WTC11 (cell line): ENCODE data around the gene SBNO2. TPM values are rescaled to one million over a fixed set of nuclear protein-coding genes. Genes with fewer than 3 reads are reported as not detected.
A peak's percentile ranks its signal among the peaks of the same experiment; 100 is the strongest.

ENCODE experiments used
- ATAC-seq: fragments of 200-7000 bp; cut with Tn5 transposase; 2 replicates; pipeline ENCODE4 v1.10.0; 2021; ENCODE audit warnings: mild to moderate bottlenecking, moderate library complexity
- CTCF ChIA-PET: fragments of 300-600 bp; sonication (Branson Sonifier 250); formaldehyde crosslinking; loops from one replicate; lab custom pipeline; 2021; ENCODE audit warnings: antibody characterized with exemption; lab: Charles Lee
- POLR2A ChIA-PET: fragments of 350-600 bp; sonication (Branson Sonifier 250); formaldehyde crosslinking; loops from one replicate; lab custom pipeline; 2021; ENCODE audit warnings: antibody characterized with exemption; lab: Charles Lee
- DNase-seq: peaks from one replicate; pipeline ENCODE4 v3.0.0; 2021; ENCODE audit warnings: low spot score
- H3K27ac Mint-ChIP-seq: 2 replicates; pipeline ENCODE4 v1.8.0; 2021; ENCODE audit warnings: mixed read lengths
- H3K27me3 Mint-ChIP-seq: 2 replicates; pipeline ENCODE4 v1.8.0; 2021; ENCODE audit warnings: low read depth, mild to moderate bottlenecking, moderate library complexity, mixed read lengths
- H3K36me3 Mint-ChIP-seq: 2 replicates; pipeline ENCODE4 v1.8.0; 2021; ENCODE audit warnings: mixed read lengths
- H3K4me1 Mint-ChIP-seq: 2 replicates; pipeline ENCODE4 v1.8.0; 2022; ENCODE audit warnings: mixed read lengths
- H3K4me3 Mint-ChIP-seq: 2 replicates; pipeline ENCODE4 v1.8.0; 2021; ENCODE audit warnings: mild to moderate bottlenecking, moderate library complexity, mixed read lengths
- H3K9me3 Mint-ChIP-seq: 2 replicates; pipeline ENCODE4 v1.8.0; 2021; ENCODE audit warnings: mixed read lengths
- ELF4 ChIP-seq: sonication (generic); formaldehyde crosslinking; IDR thresholded peaks from 2 replicates; pipeline ENCODE4 v1.8.1; 2022; ENCODE audit warnings: low read depth, mild to moderate bottlenecking, moderate library complexity, missing genetic modification reagents
- EMX1 ChIP-seq: fragments of 250-450 bp; sonication (Bioruptor Pico); IDR thresholded peaks from 2 replicates; pipeline ENCODE4 v1.8.0; 2021; ENCODE audit warnings: mild to moderate bottlenecking
- FOXJ3 ChIP-seq: sonication (generic); formaldehyde crosslinking; IDR thresholded peaks from 2 replicates; pipeline ENCODE4 v1.9.0; 2021; ENCODE audit warnings: missing genetic modification reagents, mild to moderate bottlenecking, borderline replicate concordance
- FOXK1 ChIP-seq: sonication (generic); formaldehyde crosslinking; IDR thresholded peaks from 2 replicates; pipeline ENCODE4 v1.8.0; 2022; ENCODE audit warnings: mild to moderate bottlenecking, moderate library complexity, missing genetic modification reagents
- GRHL2 ChIP-seq: fragments of 250-450 bp; sonication (Bioruptor Pico); IDR thresholded peaks from 2 replicates; pipeline ENCODE4 v1.8.0; 2022; ENCODE audit warnings: mild to moderate bottlenecking, moderate library complexity; ENCODE audit not compliant: insufficient replicate concordance, severe bottlenecking
- IRF1 ChIP-seq: sonication (generic); formaldehyde crosslinking; IDR thresholded peaks from 2 replicates; pipeline ENCODE4 v1.8.0; 2023; ENCODE audit warnings: missing genetic modification reagents
- KAT7 ChIP-seq: sonication (generic); formaldehyde crosslinking; IDR thresholded peaks from 2 replicates; pipeline ENCODE4 v1.8.1; 2023; ENCODE audit warnings: missing genetic modification reagents, mild to moderate bottlenecking, borderline replicate concordance
- NR3C1 ChIP-seq: sonication (generic); formaldehyde crosslinking; conservative IDR thresholded peaks from 2 replicates; pipeline ENCODE4 v1.8.1; 2023; ENCODE audit warnings: low read depth, mild to moderate bottlenecking, missing genetic modification reagents
- SOX15 ChIP-seq: fragments of 250-450 bp; sonication (Bioruptor Pico); IDR thresholded peaks from 2 replicates; pipeline ENCODE4 v1.9.0; 2021; ENCODE audit warnings: mild to moderate bottlenecking
- ZNF263 ChIP-seq: sonication (generic); formaldehyde crosslinking; IDR thresholded peaks from 2 replicates; pipeline ENCODE4 v1.8.1; 2022; ENCODE audit warnings: low read depth, mild to moderate bottlenecking, moderate library complexity, missing genetic modification reagents
- ZNF317 ChIP-seq: sonication (generic); formaldehyde crosslinking; IDR thresholded peaks from 2 replicates; pipeline ENCODE4 v1.8.1; 2023; ENCODE audit warnings: low read depth, mild to moderate bottlenecking, moderate library complexity, missing genetic modification reagents, borderline replicate concordance
- ZNF423 ChIP-seq: fragments of 250-450 bp; sonication (Bioruptor Pico); IDR thresholded peaks from 2 replicates; pipeline ENCODE4 v2.1.2; 2022; ENCODE audit warnings: mild to moderate bottlenecking, moderate library complexity
- ZNF425 ChIP-seq: fragments of 250-450 bp; sonication (Bioruptor Pico); conservative IDR thresholded peaks from 2 replicates; pipeline ENCODE4 v1.9.0; 2021; ENCODE audit warnings: mild to moderate bottlenecking
- ZNF671 ChIP-seq: fragments of 250-450 bp; sonication (Bioruptor Pico); IDR thresholded peaks from 2 replicates; pipeline ENCODE4 v1.8.0; 2021; ENCODE audit warnings: mild to moderate bottlenecking
- total RNA-seq: library from RNA; stranded (reverse); gene quantifications from 3 replicates; pipeline ENCODE4 v1.2.3, GENCODE V29; 2021
- TF ChIP-seq, protein P1 (sequence below): sonication (generic); formaldehyde crosslinking; IDR thresholded peaks from 2 replicates; pipeline ENCODE4 v1.8.1; 2022; ENCODE audit warnings: mild to moderate bottlenecking, missing genetic modification reagents, moderate library complexity, borderline replicate concordance
- TF ChIP-seq, protein P2 (sequence below): sonication (generic); formaldehyde crosslinking; IDR thresholded peaks from 2 replicates; pipeline ENCODE4 v1.8.1; 2023; ENCODE audit warnings: mild to moderate bottlenecking, missing genetic modification reagents
- TF ChIP-seq, protein P3 (sequence below): sonication (generic); formaldehyde crosslinking; conservative IDR thresholded peaks from 2 replicates; pipeline ENCODE4 v1.8.1; 2023; ENCODE audit warnings: mild to moderate bottlenecking, low read depth, missing genetic modification reagents, moderate library complexity
- TF ChIP-seq, protein P4 (sequence below): sonication (generic); formaldehyde crosslinking; IDR thresholded peaks from 2 replicates; pipeline ENCODE4 v1.8.1; 2023; ENCODE audit warnings: mild to moderate bottlenecking, missing genetic modification reagents

SBNO2 gene
- total RNA-seq, 1 experiment from 2014 or later: 57.3 TPM

DNA sequence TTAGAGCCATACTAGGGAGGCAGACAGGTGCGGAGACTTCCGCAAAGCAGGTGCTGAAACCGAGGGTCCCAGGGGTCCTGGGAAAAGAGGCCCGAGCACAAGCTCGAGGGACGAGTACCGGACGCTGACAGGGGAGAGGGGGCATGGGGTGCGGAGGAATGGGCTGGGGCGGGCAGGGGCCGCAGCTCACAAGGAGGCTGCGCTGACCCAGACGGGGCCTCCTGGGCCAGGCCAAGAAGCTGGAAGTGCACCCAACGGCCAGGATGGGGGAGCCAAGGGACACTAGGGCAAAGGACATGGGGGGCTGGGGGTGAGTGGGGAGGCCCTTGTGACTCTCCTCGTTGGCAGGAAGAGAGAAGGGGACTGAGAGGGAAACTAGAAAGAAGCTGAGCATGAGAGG lies 80.7 kb downstream of the SBNO2 start:
- ATAC-seq (no peak), DNase-seq (no peak)
- POLR2A ChIA-PET: interaction anchor here (0.7 kb wide), 1 partner anchor 23 kb away, joined by 6 read pairs; no protein-coding TSS in a partner anchor

DNA sequence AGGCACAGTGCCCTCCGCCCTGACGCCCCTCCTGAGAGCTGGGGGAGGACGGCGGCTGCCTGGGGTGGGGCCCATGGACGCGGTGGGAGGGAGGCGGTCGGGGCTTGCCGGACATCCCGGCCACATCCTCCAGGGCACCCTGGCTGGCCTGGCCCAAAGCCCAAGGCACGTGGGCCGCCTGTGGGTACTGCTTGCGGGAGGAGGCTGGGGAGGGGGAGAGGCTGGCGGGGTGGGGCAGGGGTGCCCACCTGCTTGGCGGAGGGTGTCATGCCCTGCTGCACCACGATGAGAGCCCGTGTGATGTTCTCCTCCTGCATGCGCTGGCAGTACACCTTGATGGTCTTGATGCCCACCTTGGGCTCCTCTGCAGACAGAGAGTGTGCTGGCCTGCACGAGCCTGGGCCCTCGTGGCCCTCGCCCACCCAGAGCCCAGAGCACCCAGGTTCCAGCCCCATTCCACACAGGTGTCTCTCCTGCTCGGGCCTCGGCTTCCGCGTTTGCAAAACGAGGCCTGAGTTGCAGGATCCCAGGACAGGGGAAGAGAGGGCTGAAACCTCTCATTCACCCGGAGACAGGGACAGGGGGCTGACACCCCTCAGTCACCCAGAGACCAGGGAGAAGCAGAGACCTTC lies 82.4 kb downstream of the SBNO2 start:
- Mint-ChIP-seq H3K4me3 (no peak overlapping the region), H3K4me1 (peaks cover 7% of the 10 kb centered on the region; the same call in 1 of the 2 replicates), H3K9me3 (no peaks in the 10 kb centered on the region), H3K27me3 (no peaks in the 10 kb centered on the region), H3K36me3 (peaks cover 9% of the 10 kb centered on the region), H3K27ac (no peak overlapping the region)
- ChIA-PET CTCF (interaction anchor here (1.7 kb wide), 1 partner anchor 21 kb away, joined by 5 read pairs; no protein-coding TSS in a partner anchor), POLR2A (no interaction called here)
- no peak for ATAC-seq
- no peak for DNase-seq
- no peak for TF ChIP-seq EMX1 (CRISPR knock-in tag)
- TF ChIP-seq, protein P1, sequence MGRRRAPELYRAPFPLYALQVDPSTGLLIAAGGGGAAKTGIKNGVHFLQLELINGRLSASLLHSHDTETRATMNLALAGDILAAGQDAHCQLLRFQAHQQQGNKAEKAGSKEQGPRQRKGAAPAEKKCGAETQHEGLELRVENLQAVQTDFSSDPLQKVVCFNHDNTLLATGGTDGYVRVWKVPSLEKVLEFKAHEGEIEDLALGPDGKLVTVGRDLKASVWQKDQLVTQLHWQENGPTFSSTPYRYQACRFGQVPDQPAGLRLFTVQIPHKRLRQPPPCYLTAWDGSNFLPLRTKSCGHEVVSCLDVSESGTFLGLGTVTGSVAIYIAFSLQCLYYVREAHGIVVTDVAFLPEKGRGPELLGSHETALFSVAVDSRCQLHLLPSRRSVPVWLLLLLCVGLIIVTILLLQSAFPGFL (CRISPR knock-in tag): no peak
- TF ChIP-seq ZNF263: no peak
- TF ChIP-seq ELF4 (CRISPR knock-in tag): no peak
- TF ChIP-seq SOX15: no peak
- no peak for TF ChIP-seq ZNF317 (CRISPR knock-in tag)
- no peak for TF ChIP-seq GRHL2
- TF ChIP-seq IRF1 (CRISPR knock-in tag): no peak
- no peak for TF ChIP-seq FOXK1 (CRISPR knock-in tag)
- TF ChIP-seq KAT7 (CRISPR knock-in tag): no peak

More for the DNA sequence above, 80.7 kb downstream of the SBNO2 start:
- peaks cover 3% of the 10 kb centered on the region; the same call in 1 of the 2 replicates for H3K36me3 Mint-ChIP-seq
- H3K27me3 Mint-ChIP-seq: no peaks in the 10 kb centered on the region
- H3K27ac Mint-ChIP-seq: no peak overlapping the region
- no peaks in the 10 kb centered on the region for H3K9me3 Mint-ChIP-seq
- TF ChIP-seq, protein P2, sequence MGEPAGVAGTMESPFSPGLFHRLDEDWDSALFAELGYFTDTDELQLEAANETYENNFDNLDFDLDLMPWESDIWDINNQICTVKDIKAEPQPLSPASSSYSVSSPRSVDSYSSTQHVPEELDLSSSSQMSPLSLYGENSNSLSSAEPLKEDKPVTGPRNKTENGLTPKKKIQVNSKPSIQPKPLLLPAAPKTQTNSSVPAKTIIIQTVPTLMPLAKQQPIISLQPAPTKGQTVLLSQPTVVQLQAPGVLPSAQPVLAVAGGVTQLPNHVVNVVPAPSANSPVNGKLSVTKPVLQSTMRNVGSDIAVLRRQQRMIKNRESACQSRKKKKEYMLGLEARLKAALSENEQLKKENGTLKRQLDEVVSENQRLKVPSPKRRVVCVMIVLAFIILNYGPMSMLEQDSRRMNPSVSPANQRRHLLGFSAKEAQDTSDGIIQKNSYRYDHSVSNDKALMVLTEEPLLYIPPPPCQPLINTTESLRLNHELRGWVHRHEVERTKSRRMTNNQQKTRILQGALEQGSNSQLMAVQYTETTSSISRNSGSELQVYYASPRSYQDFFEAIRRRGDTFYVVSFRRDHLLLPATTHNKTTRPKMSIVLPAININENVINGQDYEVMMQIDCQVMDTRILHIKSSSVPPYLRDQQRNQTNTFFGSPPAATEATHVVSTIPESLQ (CRISPR knock-in tag): no peak
- TF ChIP-seq ZNF671 (no peak), NR3C1 (CRISPR knock-in tag) (no peak), ZNF423 (CRISPR knock-in tag) (no peak), FOXJ3 (no peak), ZNF425 (CRISPR knock-in tag) (no peak)
- TF ChIP-seq, protein P3, sequence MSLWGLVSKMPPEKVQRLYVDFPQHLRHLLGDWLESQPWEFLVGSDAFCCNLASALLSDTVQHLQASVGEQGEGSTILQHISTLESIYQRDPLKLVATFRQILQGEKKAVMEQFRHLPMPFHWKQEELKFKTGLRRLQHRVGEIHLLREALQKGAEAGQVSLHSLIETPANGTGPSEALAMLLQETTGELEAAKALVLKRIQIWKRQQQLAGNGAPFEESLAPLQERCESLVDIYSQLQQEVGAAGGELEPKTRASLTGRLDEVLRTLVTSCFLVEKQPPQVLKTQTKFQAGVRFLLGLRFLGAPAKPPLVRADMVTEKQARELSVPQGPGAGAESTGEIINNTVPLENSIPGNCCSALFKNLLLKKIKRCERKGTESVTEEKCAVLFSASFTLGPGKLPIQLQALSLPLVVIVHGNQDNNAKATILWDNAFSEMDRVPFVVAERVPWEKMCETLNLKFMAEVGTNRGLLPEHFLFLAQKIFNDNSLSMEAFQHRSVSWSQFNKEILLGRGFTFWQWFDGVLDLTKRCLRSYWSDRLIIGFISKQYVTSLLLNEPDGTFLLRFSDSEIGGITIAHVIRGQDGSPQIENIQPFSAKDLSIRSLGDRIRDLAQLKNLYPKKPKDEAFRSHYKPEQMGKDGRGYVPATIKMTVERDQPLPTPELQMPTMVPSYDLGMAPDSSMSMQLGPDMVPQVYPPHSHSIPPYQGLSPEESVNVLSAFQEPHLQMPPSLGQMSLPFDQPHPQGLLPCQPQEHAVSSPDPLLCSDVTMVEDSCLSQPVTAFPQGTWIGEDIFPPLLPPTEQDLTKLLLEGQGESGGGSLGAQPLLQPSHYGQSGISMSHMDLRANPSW (CRISPR knock-in tag): no peak
- TF ChIP-seq, protein P4, sequence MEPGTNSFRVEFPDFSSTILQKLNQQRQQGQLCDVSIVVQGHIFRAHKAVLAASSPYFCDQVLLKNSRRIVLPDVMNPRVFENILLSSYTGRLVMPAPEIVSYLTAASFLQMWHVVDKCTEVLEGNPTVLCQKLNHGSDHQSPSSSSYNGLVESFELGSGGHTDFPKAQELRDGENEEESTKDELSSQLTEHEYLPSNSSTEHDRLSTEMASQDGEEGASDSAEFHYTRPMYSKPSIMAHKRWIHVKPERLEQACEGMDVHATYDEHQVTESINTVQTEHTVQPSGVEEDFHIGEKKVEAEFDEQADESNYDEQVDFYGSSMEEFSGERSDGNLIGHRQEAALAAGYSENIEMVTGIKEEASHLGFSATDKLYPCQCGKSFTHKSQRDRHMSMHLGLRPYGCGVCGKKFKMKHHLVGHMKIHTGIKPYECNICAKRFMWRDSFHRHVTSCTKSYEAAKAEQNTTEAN: no peak
- H3K4me1 Mint-ChIP-seq: peaks cover 12% of the 10 kb centered on the region; the same call in 1 of the 2 replicates
- CTCF ChIA-PET: interaction anchor here (0.9 to 2.1 kb wide), 5 partner anchors 19 to 151 kb away, joined by 3 to 6 read pairs (median 4); partner anchors contain the start of gene ARHGAP45
- peak overlapping the region; percentile 84 for H3K4me3 Mint-ChIP-seq
